Lung (tissue), 12 donors: ENCODE measurements around the gene TRIM14. TPM values are rescaled to one million over a fixed set of nuclear protein-coding genes. Genes with fewer than 3 reads are reported as not detected.
A peak's percentile ranks its signal among the peaks of the same experiment; 100 is the strongest.
"Not testable (repeated sequence)": the region's sequence is repeated elsewhere in the genome, so short reads cannot be mapped to it uniquely, and the experiment has no call there.

Experiments
- ATAC-seq: fragments of 200-7000 bp; cut with Tn5 transposase; one replicate; pipeline ENCODE4 v1.9.1; 2020; ENCODE audit warnings: moderate number of reproducible peaks; ENCODE audit not compliant: insufficient read depth, low FRiP score
- DNase-seq, 3 donors: peaks; one replicate each; pipeline ENCODE4 v3.0.0-alpha.2; 2013 to 2017
- H3K27ac ChIP-seq, 2 donors: one replicate each; pipeline ENCODE4 v1.5.1; 2013; ENCODE audit warnings: mild to moderate bottlenecking in 2 of 2, moderate library complexity in 2 of 2, control low read depth in 1 of 2, inconsistent platforms in 1 of 2, low read depth in 1 of 2, low read length in 1 of 2
- H3K27me3 ChIP-seq, 3 donors: one replicate each; pipeline ENCODE4 v1.5.1; 2013; ENCODE audit warnings: low read length in 2 of 3; ENCODE audit not compliant: control insufficient read depth in 3 of 3, insufficient read depth in 3 of 3
- H3K36me3 ChIP-seq, 4 donors: one replicate each; pipeline ENCODE4 v1.5.1; 2013; ENCODE audit warnings: low read length in 4 of 4, mild to moderate bottlenecking in 1 of 4, moderate library complexity in 1 of 4; ENCODE audit not compliant: control insufficient read depth in 4 of 4, insufficient read depth in 4 of 4
- H3K4me1 ChIP-seq, 5 donors: one replicate each; pipeline ENCODE4 v1.5.1; 2013; ENCODE audit warnings: low read length in 5 of 5, mild to moderate bottlenecking in 2 of 5, moderate library complexity in 1 of 5; ENCODE audit not compliant: control insufficient read depth in 5 of 5, insufficient read depth in 5 of 5
- H3K4me3 ChIP-seq: one replicate; pipeline ENCODE4 v1.5.1; 2013; ENCODE audit warnings: mild to moderate bottlenecking, control low read depth, moderate library complexity
- H3K9ac ChIP-seq, 2 donors: one replicate each; pipeline ENCODE4 v1.5.1; 2013; ENCODE audit warnings: low read length in 2 of 2, control low read depth in 1 of 2; ENCODE audit not compliant: insufficient read depth in 1 of 2
- H3K9me3 ChIP-seq, 4 donors: one replicate each; pipeline ENCODE4 v1.5.1; 2013; ENCODE audit warnings: low read length in 3 of 4, mild to moderate bottlenecking in 1 of 4, moderate library complexity in 1 of 4; ENCODE audit not compliant: control insufficient read depth in 4 of 4, insufficient read depth in 3 of 4
- CTCF ChIP-seq: IDR thresholded peaks from 2 replicates; pipeline ENCODE4 v1.5.1; 2012; ENCODE audit warnings: mild to moderate bottlenecking; ENCODE audit errors: control extremely low read depth, extremely low read depth
- WGBS, 2 donors: extraction: QIAGEN DNeasy Blood & Tissue Kit; methylation state at CpG; one replicate each; pipeline ENCODE4 v1.1.7; 2013; 5-methylcytosine and 5-hydroxymethylcytosine counted together
- polyA plus RNA-seq, 2 donors: library from polyadenylated mRNA; stranded (reverse); fragments of 200-250 nt; gene quantifications; one replicate each; pipeline ENCODE4 v1.2.1, GENCODE V29; 2013
- total RNA-seq, 2 donors: library from RNA; depleted of rRNA in 1 of 2; stranded (reverse); fragments of >200 nt in 1 of 2; gene quantifications; one replicate each; pipeline ENCODE4 v1.2.1, GENCODE V29; 2014 to 2021
- donor health status: control.
- donor health status: control.
- donor health status: Bipolar disorder and iron deficiency.
- donor health status: healthy.
- donor health status: DM: yes; HTN: yes; CAD: no.

TRIM14 gene
- total and polyA plus RNA-seq, 4 donors = 5.0 to 42.7 (median 12.1) TPM

GRCh38 chr9:98091735-98092612 lies 27.0 kb downstream of the TRIM14 start:
- WGBS, 2 donors = 70 to 80% methylated on average over 17 of the region's 17 CpGs
- Histone ChIP-seq H3K9ac (no peak overlapping the region), H3K27ac (no peak overlapping the region), H3K4me1 (no peaks in the 10 kb centered on the region), H3K27me3 (no peaks in the 10 kb centered on the region), H3K4me3 (no peak overlapping the region), H3K9me3 (no peaks in the 10 kb centered on the region), H3K36me3 (peaks cover 0 to 23% (median 0%) of the 10 kb centered on the region in 4 donors)
- no peak for ATAC-seq
- DNase-seq = no peak
- TF ChIP-seq CTCF = no peak

GRCh38 chr9:98090674-98091073 lies 28.3 kb downstream of the TRIM14 start:
- 92 to 94% methylated on average over 3 of the region's 3 CpGs for WGBS, 2 donors
- H3K9ac ChIP-seq, ATAC-seq: not testable (repeated sequence)

GRCh38 chr9:98087420-98088354 lies 31.3 kb downstream of the TRIM14 start:
- H3K4me1 ChIP-seq = no peaks in the 10 kb centered on the region
- no peaks in the 10 kb centered on the region for H3K27me3 ChIP-seq
- no peaks in the 10 kb centered on the region for H3K9me3 ChIP-seq
- peak; percentile 65 for ATAC-seq
- H3K4me3 ChIP-seq = no peak overlapping the region
- H3K36me3 ChIP-seq = peaks cover 0 to 23% (median 3%) of the 10 kb centered on the region in 4 donors
- no peak for TF ChIP-seq CTCF
- no peak overlapping the region for H3K27ac ChIP-seq
- DNase-seq = peak; percentile 52 to 66 (median 66)
- H3K9ac ChIP-seq = no peak overlapping the region
- 49 to 55% methylated on average over 78 to 92 of the region's 92 CpGs for WGBS, 2 donors

More at GRCh38 chr9:98090674-98091073, 28.3 kb downstream of the TRIM14 start:
- H3K27ac ChIP-seq, H3K27me3 ChIP-seq, H3K9me3 ChIP-seq, DNase-seq, H3K4me3 ChIP-seq, H3K4me1 ChIP-seq: not testable (repeated sequence)
- peaks cover 0 to 21% (median 0%) of the 10 kb centered on the region in 4 donors for H3K36me3 ChIP-seq

- ATAC-seq (no peak), DNase-seq (no peak)
- H3K36me3 ChIP-seq = peaks cover 2 to 26% (median 9%) of the 10 kb centered on the region in 4 donors
Measured at GRCh38 chr9:98086461-98086860, 32.6 kb downstream of the TRIM14 start.

More at GRCh38 chr9:98086461-98086860, 32.6 kb downstream of the TRIM14 start:
- H3K4me3 ChIP-seq = no peak overlapping the region
- H3K9me3 ChIP-seq = no peaks in the 10 kb centered on the region
- H3K27ac ChIP-seq = no peak overlapping the region
- H3K4me1 ChIP-seq = peaks cover 0 to 2% (median 0%) of the 10 kb centered on the region in 5 donors
- TF ChIP-seq CTCF = no peak
- 95% methylated on average over 4 of the region's 4 CpGs for WGBS, 2 donors
- H3K9ac ChIP-seq = no peak overlapping the region
- H3K27me3 ChIP-seq = no peaks in the 10 kb centered on the region
